HepG2 (cell line): ENCODE results near the gene TBX3. TPM values are rescaled to one million over a fixed set of nuclear protein-coding genes. Genes with fewer than 3 reads are reported as not detected.

ENCODE experiments used
- ARNT2 ChIP-seq: sonication (generic); formaldehyde crosslinking; IDR thresholded peaks from 2 replicates; pipeline ENCODE4 v1.8.0; 2022; ENCODE audit warnings: mild to moderate bottlenecking, low read depth, missing genetic modification reagents, moderate library complexity
- CHD2 ChIP-seq: IDR thresholded peaks from 2 replicates; pipeline ENCODE4 v1.6.1; 2011; ENCODE audit warnings: low read depth, low read length, improper control_type of control experiment
- HOXA5 ChIP-seq: sonication (generic); formaldehyde crosslinking; IDR thresholded peaks from 2 replicates; pipeline ENCODE4 v1.4.0; 2020; ENCODE audit warnings: missing genetic modification reagents
- MED1 ChIP-seq: sonication (generic); formaldehyde crosslinking; IDR thresholded peaks from 2 replicates; pipeline ENCODE4 v1.4.0; 2020; ENCODE audit warnings: missing genetic modification reagents
- NPAS2 ChIP-seq: sonication (generic); formaldehyde crosslinking; IDR thresholded peaks from 2 replicates; pipeline ENCODE4 v1.8.0; 2022; ENCODE audit warnings: mild to moderate bottlenecking, missing genetic modification reagents, borderline replicate concordance
- NR2F1 ChIP-seq, 2 experiments: fragments of 450-650 bp in 1 of 2; formaldehyde crosslinking in 1 of 2; IDR thresholded peaks; 2 replicates each; pipeline versions ENCODE4 v1.5.0 to v1.6.1; 2016 to 2020; ENCODE audit warnings: mild to moderate bottlenecking in 1 of 2, missing compliant biosample characterization in 1 of 2, missing genetic modification reagents in 1 of 2, moderate library complexity in 1 of 2
- POGK ChIP-seq: sonication (generic); formaldehyde crosslinking; conservative IDR thresholded peaks from 2 replicates; pipeline ENCODE4 v1.8.0; 2022; ENCODE audit warnings: mild to moderate bottlenecking, moderate library complexity, missing genetic modification reagents
- RXRB ChIP-seq: IDR thresholded peaks from 2 replicates; pipeline ENCODE4 v1.6.1; 2016; ENCODE audit warnings: borderline replicate concordance, missing genetic modification reagents, missing compliant biosample characterization
- SIN3A ChIP-seq: IDR thresholded peaks from 2 replicates; pipeline ENCODE4 v1.6.1; 2011; ENCODE audit warnings: low read depth, mild to moderate bottlenecking, control low read depth, low read length, borderline replicate concordance
- SMAD1 ChIP-seq: sonication (generic); formaldehyde crosslinking; IDR thresholded peaks from 2 replicates; pipeline ENCODE4 v1.4.0; 2020; ENCODE audit warnings: missing genetic modification reagents, low read depth, mild to moderate bottlenecking, borderline replicate concordance
- TBP ChIP-seq: sonication (generic); formaldehyde crosslinking; IDR thresholded peaks from 2 replicates; pipeline ENCODE4 v1.5.0; 2020; ENCODE audit warnings: missing genetic modification reagents
- ZBTB40 ChIP-seq, 2 experiments: fragments of 450-650 bp in 1 of 2; sonication (generic) in 1 of 2; formaldehyde crosslinking in 1 of 2; IDR thresholded peaks; 2 replicates each; pipeline versions ENCODE4 v1.6.1 to v1.8.0; 2016 to 2022; ENCODE audit warnings: antibody characterized with exemption in 1 of 2, mild to moderate bottlenecking in 1 of 2, missing genetic modification reagents in 1 of 2
- ZBTB7B ChIP-seq: sonication (generic); formaldehyde crosslinking; IDR thresholded peaks from 2 replicates; pipeline ENCODE4 v1.4.0; 2020; ENCODE audit warnings: missing genetic modification reagents
- ZNF317 ChIP-seq: sonication (generic); formaldehyde crosslinking; IDR thresholded peaks from 2 replicates; pipeline ENCODE4 v1.5.0; 2020; ENCODE audit warnings: mild to moderate bottlenecking, missing genetic modification reagents
- polyA plus RNA-seq, 8 experiments: library from polyadenylated mRNA; depleted of rRNA in 3 of 8; stranded (reverse) in 7 of 8; unstranded in 1 of 8; fragments of >200 nt; fragmentation: Illumina TruSeq in 4 of 8; extraction: Trizol in 4 of 8; gene quantifications; 2 replicates each; pipeline versions ENCODE4 v1.2.1 to v1.2.3, GENCODE V29; 2011 to 2016; ENCODE audit warnings: low read depth in 4 of 8, missing spikeins in 1 of 8, mixed read lengths in 1 of 8; ENCODE audit not compliant: insufficient read depth in 1 of 8
- total RNA-seq, 5 experiments: library from RNA; depleted of rRNA; stranded (reverse); fragments of >200 nt; fragmentation: Illumina TruSeq; extraction: Trizol; gene quantifications; 2 replicates each; pipeline ENCODE4 v1.2.3, GENCODE V29; 2016; ENCODE audit warnings: low read depth in 1 of 5
- TF ChIP-seq, protein P1 (sequence below): sonication (generic); formaldehyde crosslinking; IDR thresholded peaks from 2 replicates; pipeline ENCODE4 v1.5.0; 2020; ENCODE audit warnings: missing genetic modification reagents, mild to moderate bottlenecking, borderline replicate concordance

The TBX3 gene
- total and polyA plus RNA-seq, 2 of the 13 experiments (the other 11 are each of a cell fraction or from before 2014, with no cell fraction given): 27.1 to 42.4 TPM

DNA sequence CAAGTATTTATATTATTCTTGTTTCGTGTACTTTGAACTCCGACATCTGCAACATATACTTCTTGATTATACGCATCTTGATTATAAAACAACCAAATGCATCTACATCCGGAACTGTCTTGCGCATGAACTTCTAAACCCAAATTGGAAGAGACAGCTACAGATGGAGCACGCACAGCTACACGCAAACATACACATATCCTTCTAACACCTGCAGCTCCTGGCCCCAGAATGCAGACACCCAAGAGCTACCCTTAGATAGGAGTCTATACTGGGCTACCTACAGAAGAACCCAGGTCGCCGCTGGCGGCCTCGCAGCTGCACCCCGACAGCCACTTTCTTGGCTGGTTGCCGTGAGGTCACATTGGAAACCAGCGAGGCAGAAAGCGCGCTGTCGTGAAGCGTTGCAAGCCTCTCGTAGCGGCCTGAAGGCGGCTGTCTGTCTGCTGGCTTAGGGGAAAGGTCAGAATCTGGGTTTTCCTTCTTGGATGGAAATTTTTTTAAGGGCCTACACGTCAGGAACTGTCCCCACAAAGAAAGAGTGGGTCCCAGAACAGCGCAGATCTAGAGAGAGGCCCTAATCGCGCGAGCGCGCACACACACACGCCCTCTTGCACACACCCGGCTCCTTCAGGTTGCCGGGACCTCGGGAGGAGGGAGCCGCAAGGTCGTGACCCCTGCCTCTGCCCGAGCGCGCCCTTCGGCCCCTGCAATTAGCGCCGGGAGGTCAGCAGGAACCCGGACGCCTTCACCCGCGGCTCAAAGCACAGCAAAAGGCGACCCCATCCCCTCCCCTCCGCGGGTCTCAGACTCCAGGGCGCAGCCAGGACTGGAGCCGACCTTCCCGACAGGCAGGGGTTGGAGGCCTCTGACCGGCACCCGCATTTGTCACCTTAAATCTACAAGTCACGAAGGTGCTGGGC lies 17.0 kb downstream of the TBX3 start (continued):
- no peak for TF ChIP-seq ZNF317 (CRISPR knock-in tag)
- TF ChIP-seq ZBTB7B (CRISPR knock-in tag): peak; percentile 33; the same call in 1 of the 2 replicates
- TF ChIP-seq TBP (CRISPR knock-in tag): no peak
- peak; percentile 83 to 94 for TF ChIP-seq NR2F1 (CRISPR knock-in tag; IDR thresholded peaks at IDR 0.05)
- TF ChIP-seq NPAS2: no peak
- no peak for TF ChIP-seq CHD2
- 0 out of 2 replicates have a peak, but pooled peaks have one; percentile 17 for TF ChIP-seq MED1 (CRISPR knock-in tag)
- no peak for TF ChIP-seq ZBTB40 (IDR thresholded peaks at IDR 0.05)
- TF ChIP-seq ZBTB40 (CRISPR knock-in tag; IDR thresholded peaks at IDR 0.05): 0 out of 2 replicates have a peak, but pooled peaks have one; percentile 35
- TF ChIP-seq HOXA5 (CRISPR knock-in tag): peak; percentile 16; the same call in 1 of the 2 replicates
- TF ChIP-seq RXRB: 0 out of 2 replicates have a peak, but pooled peaks have one; percentile 43
- TF ChIP-seq SMAD1 (CRISPR knock-in tag): no peak
- TF ChIP-seq POGK (CRISPR knock-in tag): no peak
- no peak for TF ChIP-seq ARNT2
- TF ChIP-seq, protein P1, sequence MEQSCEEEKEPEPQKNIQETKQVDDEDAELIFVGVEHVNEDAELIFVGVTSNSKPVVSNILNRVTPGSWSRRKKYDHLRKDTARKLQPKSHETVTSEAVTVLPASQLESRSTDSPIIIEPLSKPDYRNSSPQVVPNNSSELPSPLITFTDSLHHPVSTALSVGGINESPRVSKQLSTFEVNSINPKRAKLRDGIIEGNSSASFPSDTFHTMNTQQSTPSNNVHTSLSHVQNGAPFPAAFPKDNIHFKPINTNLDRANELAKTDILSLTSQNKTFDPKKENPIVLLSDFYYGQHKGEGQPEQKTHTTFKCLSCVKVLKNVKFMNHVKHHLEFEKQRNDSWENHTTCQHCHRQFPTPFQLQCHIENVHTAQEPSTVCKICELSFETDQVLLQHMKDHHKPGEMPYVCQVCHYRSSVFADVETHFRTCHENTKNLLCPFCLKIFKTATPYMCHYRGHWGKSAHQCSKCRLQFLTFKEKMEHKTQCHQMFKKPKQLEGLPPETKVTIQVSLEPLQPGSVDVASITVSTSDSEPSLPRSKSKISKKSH: peak; percentile 49; the same call in 1 of the 2 replicates
- peak; percentile 34; the same call in 1 of the 2 replicates for TF ChIP-seq SIN3A
